HG03135 (cell line): ENCODE results near the gene TBX6.
A peak's percentile ranks its signal among the peaks of the same experiment; 100 is the strongest.

Experiments
- ATAC-seq: cut with Tn5 transposase; IDR thresholded peaks from one replicate; pipeline ENCODE4 v1.9.1; 2021; ENCODE audit warnings: mild to moderate bottlenecking, moderate library complexity; ENCODE audit not compliant: unreplicated experiment

The TBX6 gene

DNA sequence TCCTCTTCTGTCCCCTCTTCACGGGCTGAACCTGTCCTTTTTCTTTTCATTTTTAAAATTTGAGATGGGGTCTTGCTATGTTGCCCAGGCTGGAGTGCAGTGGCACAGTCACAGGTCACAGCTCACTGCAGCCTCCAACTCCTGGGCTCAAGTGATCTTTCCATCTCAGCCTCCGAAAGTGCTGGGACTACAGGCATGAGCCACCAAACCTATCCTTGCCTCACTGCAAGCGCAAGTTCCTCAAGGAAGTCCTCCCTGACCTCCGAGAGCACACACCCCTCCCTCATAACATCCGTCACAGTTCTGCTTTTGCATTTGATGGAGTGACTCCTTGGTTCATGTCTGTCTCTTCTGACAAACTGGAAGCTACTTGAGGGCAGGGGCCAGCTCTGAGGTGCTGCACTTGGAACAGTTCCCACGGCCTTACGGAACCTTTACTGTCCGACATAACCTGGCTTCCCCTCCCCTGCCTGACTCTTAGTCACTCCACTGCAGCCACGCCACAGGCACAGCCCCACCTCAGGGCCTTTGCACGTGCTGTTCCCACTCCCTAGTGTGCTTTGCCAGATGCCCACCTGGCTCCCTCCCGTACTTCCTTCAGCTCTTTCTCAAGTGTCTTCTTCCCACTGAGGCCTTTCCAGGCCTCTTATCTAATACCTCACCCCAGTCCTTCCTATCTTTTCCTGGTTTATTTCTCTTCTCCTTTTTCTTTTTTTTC, 4.4 kb downstream of the TBX6 start:
- ATAC-seq = no peak

DNA sequence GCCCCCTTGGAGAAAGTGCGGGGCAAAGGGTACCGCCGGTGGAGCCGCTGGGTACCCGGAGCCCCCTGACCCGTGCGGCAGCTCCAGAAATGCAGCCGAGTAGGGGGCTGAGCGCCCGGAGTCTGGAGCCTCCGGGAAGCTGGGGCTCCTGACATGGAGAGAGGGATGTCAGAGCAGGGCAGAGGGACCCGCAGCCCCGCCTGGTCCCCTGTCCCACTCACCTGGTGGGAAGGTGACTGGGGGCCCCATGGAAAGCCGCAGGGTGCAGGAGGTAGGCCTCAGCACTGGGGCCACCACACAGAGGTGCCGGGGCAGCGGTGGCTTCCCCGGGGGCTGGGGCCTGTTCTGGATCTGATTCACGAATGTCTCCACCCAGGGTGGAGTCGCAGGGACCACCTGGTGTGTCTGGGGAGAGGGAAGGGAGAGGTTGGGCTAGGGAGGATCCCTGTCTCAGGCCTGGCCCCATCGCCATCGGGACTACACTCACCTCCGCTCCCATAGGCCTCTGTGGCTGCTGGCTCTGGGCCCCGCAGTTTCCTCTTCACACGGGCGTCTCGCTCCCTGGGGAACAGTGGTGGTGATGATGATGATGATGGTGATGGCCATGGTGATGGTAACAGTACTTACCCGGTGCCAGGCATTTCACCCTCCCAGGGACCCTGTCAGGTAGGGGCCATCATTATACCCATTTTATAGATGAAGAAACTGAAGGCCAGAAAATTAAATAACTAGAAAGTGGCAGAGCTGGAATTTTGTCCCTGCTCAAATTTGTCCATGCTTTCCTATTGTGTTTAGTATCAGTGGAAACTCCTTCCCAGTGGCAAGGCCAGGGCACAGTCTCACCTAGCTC, 5.2 kb downstream of the TBX6 start:
- ATAC-seq = no peak

DNA sequence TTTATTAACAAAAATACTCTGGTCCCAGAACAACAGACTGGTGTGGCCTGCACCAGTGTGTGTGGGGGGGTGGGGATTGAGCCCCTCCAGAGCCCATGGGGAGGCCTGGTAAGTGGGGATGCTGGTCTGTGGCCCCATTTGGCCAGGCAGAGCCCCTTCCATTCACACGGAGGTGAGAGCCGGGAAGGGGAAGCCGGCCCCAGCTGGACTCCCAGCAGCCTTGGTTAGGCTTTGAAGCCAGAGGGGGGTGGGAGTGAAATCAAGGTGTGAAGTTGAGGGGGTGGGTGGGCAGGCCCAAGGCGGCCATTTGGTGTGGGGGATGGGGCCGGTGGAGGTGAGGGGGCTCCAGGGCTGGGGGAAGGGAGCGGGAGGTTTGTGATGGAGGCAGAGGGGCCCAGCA, 5.9 kb downstream of the TBX6 start:
- ATAC-seq = no peak

DNA sequence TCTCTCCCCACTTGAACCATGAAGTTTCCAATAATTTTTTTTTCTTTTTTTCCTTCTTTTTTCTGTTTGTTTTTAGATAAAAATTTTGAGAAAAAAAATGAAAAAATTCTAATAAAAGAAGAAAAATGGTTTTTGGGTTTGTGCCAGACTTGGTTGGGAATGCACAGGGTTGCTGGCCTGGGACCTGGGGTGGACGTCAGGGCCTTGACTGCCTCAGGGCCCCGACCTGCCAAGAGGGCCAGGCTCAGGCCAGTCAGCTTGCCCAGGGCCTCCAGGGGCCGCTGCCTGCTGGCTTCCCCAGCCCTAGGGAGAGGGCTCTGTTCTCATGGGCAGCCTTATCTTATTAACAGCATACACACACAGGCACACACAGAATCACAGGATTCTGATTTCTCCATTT, 6.5 kb downstream of the TBX6 start:
- ATAC-seq = no peak

DNA sequence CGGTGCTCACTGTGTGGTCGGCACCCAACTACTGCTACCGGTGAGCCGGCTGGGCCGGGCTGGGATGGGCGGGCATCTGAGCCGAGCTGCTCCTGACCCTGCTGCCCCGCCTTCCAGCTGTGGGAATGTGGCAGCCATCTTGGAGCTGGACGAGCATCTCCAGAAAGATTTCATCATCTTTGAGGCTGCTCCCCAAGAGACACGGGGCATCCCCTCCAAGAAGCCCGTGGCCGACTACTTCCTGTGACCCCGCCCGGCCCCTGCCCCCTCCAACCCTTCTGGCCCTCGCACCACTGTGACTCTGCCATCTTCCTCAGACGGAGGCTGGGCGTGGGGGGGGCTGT, 6.9 kb downstream of the TBX6 start:
- ATAC-seq = no peak

DNA sequence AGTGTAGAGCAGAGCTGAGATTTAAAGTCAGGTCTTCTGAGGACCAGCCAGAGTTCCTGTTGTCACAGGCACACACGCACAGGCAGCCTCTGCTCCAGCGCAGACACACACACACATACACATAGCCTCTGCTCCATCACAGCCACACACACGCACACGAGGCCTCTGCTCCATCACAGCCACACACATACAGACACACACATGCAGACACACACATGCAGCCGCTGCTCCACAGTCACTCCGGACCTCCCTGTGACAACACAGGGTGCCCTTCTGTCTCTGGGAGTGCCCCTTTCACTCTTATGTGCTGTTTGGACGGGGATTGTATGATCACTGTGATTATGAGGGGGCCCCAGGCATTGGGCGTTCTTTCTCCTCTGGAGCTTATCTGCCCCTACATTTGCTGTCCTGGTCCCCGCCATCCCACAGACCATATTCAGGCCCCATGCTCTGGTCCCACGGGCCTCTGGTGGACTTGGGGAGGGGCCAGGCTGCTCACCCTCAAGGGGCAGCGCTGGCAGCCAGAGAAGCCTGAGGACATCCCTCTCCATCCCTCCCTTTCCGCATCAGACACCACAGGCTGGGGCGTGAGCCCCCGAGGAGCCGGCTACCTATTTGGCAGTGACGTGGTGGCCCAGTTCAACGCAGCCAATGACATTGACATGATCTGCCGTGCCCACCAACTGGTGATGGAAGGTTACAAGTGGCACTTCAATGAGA, 7.5 kb downstream of the TBX6 start:
- no peak for ATAC-seq

DNA sequence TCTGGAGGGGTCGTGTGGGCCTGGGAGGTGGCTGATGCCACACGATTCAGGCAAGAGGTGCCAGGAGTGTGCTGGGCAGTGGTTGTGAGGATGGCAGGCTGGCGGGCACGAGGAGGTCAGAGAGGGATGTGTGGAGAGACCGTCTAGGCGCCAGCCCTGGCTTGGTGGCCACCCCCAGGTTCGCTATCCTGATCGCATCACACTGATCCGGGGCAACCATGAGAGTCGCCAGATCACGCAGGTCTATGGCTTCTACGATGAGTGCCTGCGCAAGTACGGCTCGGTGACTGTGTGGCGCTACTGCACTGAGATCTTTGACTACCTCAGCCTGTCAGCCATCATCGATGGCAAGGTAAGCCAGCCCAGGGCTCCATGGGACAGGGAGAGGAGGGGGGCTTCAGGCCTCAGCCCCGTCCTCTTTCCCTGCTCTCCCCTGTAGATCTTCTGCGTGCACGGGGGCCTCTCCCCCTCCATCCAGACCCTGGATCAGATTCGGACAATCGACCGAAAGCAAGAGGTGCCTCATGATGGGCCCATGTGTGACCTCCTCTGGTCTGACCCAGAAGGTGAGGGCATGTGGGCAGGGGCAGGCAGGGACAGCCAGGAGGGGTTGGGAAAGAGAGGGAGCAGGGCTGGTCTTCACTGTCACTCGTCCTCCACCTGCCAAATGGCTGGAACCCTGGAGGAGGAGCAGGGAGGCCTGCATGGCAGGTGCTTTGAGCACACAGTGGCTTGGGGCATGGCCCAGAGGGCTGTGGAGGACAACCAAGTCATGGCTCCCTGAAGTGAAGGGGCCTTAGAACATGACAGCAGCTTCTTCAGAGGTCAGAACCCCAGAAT, 8.3 kb downstream of the TBX6 start:
- no peak for ATAC-seq

DNA sequence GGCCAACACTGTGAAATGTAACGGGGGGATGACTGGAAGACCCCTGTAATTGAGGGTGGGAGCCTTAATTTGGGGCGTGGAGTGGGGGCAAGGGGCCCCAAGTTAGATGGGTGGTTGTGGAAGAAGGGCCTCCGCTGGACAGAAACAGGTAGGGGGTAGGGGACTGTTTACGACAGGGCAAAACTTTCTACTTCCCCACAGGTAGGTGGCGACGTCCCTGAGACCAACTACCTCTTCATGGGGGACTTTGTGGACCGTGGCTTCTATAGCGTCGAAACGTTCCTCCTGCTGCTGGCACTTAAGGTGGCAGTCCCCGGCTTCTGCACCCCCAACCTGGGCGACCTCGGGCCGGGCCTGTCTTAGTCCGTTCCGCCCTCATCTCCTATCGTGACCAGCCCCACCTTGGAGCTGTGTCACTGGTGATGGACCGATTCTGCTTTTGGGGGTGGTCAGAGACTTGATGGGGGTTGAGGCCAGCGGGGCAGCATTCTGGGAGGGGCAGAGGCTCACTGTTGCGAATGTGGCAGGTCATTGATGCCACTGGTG, 9.1 kb downstream of the TBX6 start:
- no peak for ATAC-seq

DNA sequence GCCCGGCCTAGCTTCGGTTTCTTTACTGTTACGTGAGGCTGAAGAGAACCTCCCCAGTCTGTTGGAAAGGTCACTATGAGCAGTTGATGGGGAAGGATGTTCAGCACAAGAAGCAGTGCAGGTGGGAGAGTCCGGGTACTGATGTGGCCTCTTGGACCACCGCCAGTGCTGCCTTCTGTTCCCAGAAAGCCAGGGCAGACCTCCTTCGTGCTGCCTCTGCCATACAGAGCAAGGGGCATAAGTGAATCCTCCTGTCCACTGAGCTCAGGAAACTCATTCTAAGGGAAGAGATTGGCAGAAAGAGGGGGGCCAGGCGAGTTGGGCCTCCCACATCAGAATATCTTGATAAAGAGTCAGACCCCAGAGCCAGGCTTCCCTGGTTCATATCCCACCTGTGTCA, 12.2 kb downstream of the TBX6 start:
- ATAC-seq = no peak

DNA sequence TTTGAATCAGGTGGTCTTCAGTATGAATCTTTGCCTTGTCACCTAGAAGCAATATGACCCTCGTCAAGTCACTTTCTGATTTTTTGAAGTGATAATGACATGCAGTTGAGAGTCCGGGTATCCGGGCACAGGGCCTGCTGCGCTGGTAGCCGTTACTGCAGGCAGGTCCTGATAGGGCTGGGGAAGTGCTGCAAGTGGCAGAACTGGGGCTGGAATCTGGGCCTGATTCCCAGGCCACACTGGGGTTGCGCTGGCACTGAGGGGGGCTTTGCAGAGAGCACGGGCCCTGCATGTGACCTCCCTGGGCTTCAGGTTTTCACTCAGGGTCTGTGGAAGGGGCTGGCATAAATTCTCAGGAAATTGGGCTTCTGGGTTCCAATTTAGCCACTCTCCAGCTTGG, 13.0 kb downstream of the TBX6 start:
- no peak for ATAC-seq

DNA sequence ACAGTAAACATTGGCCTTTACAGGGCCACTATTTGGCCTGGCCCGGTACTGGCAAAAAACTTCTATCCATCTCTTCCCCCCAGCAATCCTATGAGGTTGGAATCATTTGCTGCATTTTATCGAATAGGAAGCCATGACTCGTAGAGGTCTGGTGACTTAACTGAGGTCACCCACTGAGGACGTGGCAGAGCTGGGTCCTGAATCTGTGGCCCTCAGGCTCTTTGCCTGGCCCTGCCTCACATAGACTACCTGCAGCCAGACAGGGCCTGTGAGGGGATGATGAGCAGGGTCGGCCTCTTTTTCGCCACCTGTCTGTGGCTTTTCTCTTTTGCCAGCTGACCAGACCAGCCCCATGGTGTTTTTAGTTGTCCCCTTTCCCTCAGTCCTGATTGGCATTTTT, 14.1 kb downstream of the TBX6 start:
- no peak for ATAC-seq

DNA sequence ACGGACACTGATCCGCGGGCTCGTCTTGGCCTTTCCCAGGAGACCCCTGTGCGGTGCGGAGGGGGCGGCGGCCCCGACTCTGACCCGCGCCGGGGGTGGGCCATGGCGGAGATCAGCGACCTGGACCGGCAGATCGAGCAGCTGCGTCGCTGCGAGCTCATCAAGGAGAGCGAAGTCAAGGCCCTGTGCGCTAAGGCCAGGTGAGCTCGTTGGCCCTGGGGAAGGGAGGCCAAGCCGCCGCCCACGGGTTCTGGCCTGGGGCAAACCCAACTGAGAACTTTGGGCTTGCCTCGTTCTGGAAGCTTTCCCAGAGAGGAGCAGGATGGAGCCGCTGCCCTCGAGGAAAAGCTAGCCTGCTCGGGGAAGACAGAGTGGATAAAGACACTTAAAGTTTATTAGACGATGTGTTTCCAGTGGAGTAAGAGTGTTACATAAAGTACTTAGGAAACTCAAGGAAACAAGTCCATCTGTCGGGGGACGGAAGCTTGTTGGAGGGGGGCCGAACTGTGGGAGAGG, 15.4 kb downstream of the TBX6 start:
- ATAC-seq = peak; percentile 28

DNA sequence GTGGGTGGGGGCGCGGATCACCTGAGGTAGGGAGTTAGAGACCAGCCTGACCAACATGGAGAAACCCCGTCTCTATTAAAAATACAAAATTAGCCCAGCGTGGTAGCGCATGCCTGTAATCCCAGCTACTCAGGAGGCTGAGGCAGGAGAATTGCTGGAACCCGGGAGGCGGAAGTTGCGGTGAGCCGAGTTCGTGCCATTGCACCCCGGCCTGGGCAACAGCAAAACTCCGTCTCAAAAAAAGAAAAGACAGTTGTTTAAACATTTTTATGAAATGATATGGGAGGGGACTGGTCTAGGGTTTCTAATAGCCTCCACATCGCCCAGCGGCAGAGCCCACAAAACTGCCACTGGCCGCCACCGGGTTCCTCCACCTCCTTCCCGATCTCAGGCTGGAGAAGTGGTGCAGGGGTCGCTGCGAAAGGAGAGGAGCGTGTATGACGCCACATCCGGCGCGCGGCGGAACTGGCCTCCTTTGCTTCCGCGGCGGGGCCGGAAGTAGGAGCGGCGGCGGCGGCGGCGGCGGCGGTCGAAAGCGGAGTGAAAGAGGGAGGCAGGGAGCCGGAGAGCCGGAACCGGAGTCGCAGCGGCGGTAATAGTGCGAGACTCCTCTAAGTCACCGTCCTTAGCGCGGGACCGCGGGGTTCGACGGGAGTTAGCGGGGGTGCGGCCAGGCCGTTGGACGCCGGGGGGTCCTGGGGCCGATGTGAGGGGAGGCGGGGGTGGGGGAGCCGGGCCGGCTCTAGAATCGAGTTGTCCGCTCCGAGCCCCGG, 16.0 kb downstream of the TBX6 start, which contains the start of gene PPP4C:
Gene PPP4C, plus strand, starts transcription at position 492 of the 773 bp plus-strand sequence. CDS start 384 bp downstream, outside the sequence.
- peak; percentile 76 for ATAC-seq

DNA sequence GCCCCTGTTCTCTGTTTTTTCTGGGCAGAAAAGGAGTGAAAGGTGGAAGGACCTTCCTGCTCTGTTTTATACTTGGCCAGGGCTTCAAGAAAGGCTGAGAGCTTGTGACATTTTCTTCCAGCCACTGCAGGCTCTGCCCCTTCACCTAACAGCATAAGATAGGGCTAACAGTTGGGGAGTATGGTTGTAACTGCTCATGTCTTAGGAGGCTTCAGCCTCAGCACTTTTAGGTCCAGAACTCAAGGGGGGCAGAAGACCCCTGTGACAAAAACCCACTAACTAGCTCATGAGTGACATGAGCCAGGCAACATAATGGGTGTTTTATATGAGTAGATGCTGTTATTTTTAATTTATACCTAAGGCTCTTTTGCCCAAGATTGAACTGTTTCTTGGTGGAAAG, 21.2 kb downstream of the TBX6 start:
- no peak for ATAC-seq

DNA sequence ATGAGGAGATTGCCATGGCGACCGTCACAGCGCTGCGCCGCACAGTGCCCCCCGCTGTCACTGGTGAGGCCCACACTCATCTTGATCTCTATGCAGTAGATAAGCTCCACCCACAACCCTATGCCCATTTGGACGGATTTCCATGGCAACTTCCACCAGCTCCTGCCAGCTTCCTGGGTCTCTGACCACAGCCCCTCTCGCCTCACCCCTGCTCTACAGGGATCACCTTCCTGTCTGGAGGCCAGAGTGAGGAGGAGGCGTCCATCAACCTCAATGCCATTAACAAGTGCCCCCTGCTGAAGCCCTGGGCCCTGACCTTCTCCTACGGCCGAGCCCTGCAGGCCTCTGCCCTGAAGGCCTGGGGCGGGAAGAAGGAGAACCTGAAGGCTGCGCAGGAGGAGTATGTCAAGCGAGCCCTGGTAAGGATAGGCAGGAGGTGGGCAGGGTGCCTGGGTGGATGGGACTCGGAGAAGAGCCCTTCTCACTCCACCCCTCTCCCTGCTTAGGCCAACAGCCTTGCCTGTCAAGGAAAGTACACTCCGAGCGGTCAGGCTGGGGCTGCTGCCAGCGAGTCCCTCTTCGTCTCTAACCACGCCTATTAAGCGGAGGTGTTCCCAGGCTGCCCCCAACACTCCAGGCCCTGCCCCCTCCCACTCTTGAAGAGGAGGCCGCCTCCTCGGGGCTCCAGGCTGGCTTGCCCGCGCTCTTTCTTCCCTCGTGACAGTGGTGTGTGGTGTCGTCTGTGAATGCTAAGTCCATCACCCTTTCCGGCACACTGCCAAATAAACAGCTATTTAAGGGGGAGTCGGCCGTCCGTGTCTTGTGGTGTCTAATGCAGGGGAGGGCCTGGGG, 21.9 kb downstream of the TBX6 start:
- ATAC-seq = no peak

DNA sequence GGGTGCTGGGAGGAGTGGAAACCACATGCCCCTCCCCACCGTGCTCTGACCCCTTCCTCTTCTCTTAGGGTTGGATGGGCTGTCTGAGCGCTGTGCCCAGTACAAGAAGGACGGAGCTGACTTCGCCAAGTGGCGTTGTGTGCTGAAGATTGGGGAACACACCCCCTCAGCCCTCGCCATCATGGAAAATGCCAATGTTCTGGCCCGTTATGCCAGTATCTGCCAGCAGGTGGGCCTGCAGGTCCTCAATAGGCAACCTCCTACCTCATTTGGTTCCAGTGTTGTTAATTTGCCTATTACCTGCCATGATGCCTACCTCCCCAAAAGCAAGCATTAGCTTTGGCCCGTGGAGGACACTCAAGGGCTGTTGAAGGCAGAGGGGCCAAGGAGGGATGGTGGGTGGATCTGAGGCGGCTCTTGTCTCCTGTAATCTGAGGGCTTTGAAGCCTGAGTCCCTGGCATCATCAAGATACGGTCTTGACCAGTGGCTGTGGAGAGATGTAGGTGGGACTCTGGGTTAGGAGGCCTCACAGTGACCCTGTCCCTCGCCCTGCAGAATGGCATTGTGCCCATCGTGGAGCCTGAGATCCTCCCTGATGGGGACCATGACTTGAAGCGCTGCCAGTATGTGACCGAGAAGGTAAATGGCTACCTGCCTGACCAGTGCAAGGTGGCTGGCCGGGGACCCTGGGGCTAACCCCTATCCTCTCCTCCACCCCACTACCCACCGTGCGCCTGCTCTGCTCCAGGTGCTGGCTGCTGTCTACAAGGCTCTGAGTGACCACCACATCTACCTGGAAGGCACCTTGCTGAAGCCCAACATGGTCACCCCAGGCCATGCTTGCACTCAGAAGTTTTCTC, 22.7 kb downstream of the TBX6 start:
- ATAC-seq = no peak

DNA sequence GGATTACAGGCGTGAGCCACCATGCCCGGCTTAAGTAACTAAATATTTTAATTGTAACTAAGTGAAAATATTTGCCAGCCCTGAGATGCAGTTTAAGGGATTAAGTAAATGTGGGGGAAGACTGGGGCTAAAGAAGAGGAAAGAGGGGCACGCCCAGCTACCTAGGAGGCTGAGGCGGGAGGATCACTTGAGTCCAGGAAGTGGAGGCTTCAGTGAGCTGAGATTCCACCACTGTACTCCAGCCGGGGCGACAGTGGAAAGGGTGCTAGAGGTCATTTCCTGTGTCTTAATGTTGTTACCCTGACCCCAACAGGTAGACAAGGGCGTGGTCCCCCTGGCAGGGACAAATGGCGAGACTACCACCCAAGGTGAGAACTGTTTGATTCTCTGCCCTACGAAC, 23.4 kb downstream of the TBX6 start:
- ATAC-seq = no peak

DNA sequence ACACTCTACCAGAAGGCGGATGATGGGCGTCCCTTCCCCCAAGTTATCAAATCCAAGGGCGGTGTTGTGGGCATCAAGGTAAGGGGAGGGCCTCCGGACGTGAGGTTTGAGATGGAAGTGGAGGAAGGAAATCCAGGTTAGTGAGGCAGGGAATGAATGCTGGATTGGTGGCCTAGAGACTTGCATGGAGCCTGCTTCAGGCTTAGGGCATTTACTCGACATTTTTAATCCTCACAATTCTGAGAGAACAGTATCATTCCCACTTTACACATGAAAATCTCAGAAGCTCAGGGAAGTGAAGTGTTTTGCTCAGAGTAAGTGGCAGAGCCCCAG, 24.2 kb downstream of the TBX6 start:
- no peak for ATAC-seq
